SK-N-SH treated with all-trans-retinoic acid at 6 μM for 48 hours (cell line): Measurements from ENCODE around the gene OR1J1.

Source experiments
- ATAC-seq: fragments of 200-7000 bp; cut with Tn5 transposase; 3 replicates; pipeline ENCODE4 v1.9.1; 2020; ENCODE audit warnings: mild to moderate bottlenecking, moderate library complexity
- ARNTL ChIP-seq: fragments of 450-650 bp; formaldehyde crosslinking; IDR thresholded peaks from 2 replicates; pipeline ENCODE4 v1.5.0; 2020; ENCODE audit warnings: low read depth, mild to moderate bottlenecking, moderate library complexity, borderline replicate concordance
- BACH2 ChIP-seq: fragments of 250-450 bp; sonication (Bioruptor Pico); IDR thresholded peaks from 2 replicates; pipeline ENCODE4 v1.9.0; 2021; ENCODE audit warnings: mild to moderate bottlenecking, borderline replicate concordance
- ESRRG ChIP-seq: fragments of 250-450 bp; sonication (Bioruptor Pico); IDR thresholded peaks from 2 replicates; pipeline ENCODE4 v1.6.1; 2021; ENCODE audit warnings: mild to moderate bottlenecking
- GLIS3 ChIP-seq: fragments of 250-450 bp; sonication (Bioruptor Pico); IDR thresholded peaks from 2 replicates; pipeline ENCODE4 v1.5.0; 2020; ENCODE audit warnings: mild to moderate bottlenecking, moderate library complexity
- ISL1 ChIP-seq: fragments of 250-450 bp; sonication (Bioruptor Pico); IDR thresholded peaks from 2 replicates; pipeline ENCODE4 v2.1.2; 2022; ENCODE audit warnings: mild to moderate bottlenecking, moderate library complexity
- OSR1 ChIP-seq: fragments of 250-450 bp; sonication (Bioruptor Pico); IDR thresholded peaks from 2 replicates; pipeline ENCODE4 v1.8.0; 2022; ENCODE audit warnings: moderate library complexity, mild to moderate bottlenecking, inconsistent platforms
- PPARA ChIP-seq: fragments of 250-450 bp; sonication (Bioruptor Pico); IDR thresholded peaks from 2 replicates; pipeline ENCODE4 v1.5.0; 2020; ENCODE audit warnings: mild to moderate bottlenecking, borderline replicate concordance
- RARB ChIP-seq: fragments of 250-450 bp; sonication (Bioruptor Pico); IDR thresholded peaks from 2 replicates; pipeline ENCODE4 v1.8.0; 2021; ENCODE audit warnings: mild to moderate bottlenecking, moderate library complexity
- SNAI2 ChIP-seq: fragments of 250-450 bp; sonication (Bioruptor Pico); IDR thresholded peaks from 2 replicates; pipeline ENCODE4 v1.5.0; 2020; ENCODE audit warnings: mild to moderate bottlenecking, moderate library complexity
- TCF4 ChIP-seq: fragments of 250-450 bp; sonication (Bioruptor Pico); IDR thresholded peaks from 2 replicates; pipeline ENCODE4 v1.8.0; 2021; ENCODE audit warnings: mild to moderate bottlenecking, moderate library complexity, borderline replicate concordance
- TOX ChIP-seq: fragments of 250-450 bp; sonication (Bioruptor Pico); IDR thresholded peaks from 2 replicates; pipeline ENCODE4 v1.8.0; 2021; ENCODE audit warnings: mild to moderate bottlenecking, moderate library complexity, borderline replicate concordance
- ZC3H10 ChIP-seq: fragments of 250-450 bp; sonication (Bioruptor Pico); IDR thresholded peaks from 2 replicates; pipeline ENCODE4 v1.5.1; 2021; ENCODE audit warnings: mild to moderate bottlenecking, moderate library complexity
- ZNF565 ChIP-seq: fragments of 450-650 bp; formaldehyde crosslinking; conservative IDR thresholded peaks from 2 replicates; pipeline ENCODE4 v1.5.0; 2020; ENCODE audit warnings: low read depth, mild to moderate bottlenecking, moderate library complexity
- ZNF70 ChIP-seq: fragments of 450-650 bp; formaldehyde crosslinking; IDR thresholded peaks from 2 replicates; pipeline ENCODE4 v1.5.0; 2020; ENCODE audit warnings: mild to moderate bottlenecking, moderate library complexity
- ZNF8 ChIP-seq: fragments of 450-650 bp; formaldehyde crosslinking; IDR thresholded peaks from 2 replicates; pipeline ENCODE4 v1.5.0; 2020; ENCODE audit warnings: mild to moderate bottlenecking, moderate library complexity
- TF ChIP-seq, protein P1 (sequence below): fragments of 250-450 bp; sonication (Bioruptor Pico); IDR thresholded peaks from 2 replicates; pipeline ENCODE4 v1.8.0; 2020; ENCODE audit warnings: mild to moderate bottlenecking, moderate library complexity, borderline replicate concordance
- TF ChIP-seq, protein P2 (sequence below): fragments of 250-450 bp; sonication (Bioruptor Pico); IDR thresholded peaks from 2 replicates; pipeline ENCODE4 v1.5.0; 2020; ENCODE audit warnings: mild to moderate bottlenecking, moderate library complexity
- TF ChIP-seq, protein P3 (sequence below): fragments of 250-450 bp; sonication (Bioruptor Pico); IDR thresholded peaks from 2 replicates; pipeline ENCODE4 v1.5.1; 2021; ENCODE audit warnings: mild to moderate bottlenecking, moderate library complexity
- TF ChIP-seq, protein P4 (sequence below): fragments of 250-450 bp; sonication (Bioruptor Pico); IDR thresholded peaks from 2 replicates; pipeline ENCODE4 v1.8.0; 2021; ENCODE audit warnings: low read depth, mild to moderate bottlenecking, moderate library complexity, borderline replicate concordance
- TF ChIP-seq, protein P5 (sequence below): fragments of 250-450 bp; sonication (Bioruptor Pico); IDR thresholded peaks from 2 replicates; pipeline ENCODE4 v1.5.1; 2020; ENCODE audit warnings: low read depth, mild to moderate bottlenecking, moderate library complexity

The OR1J1 gene

DNA sequence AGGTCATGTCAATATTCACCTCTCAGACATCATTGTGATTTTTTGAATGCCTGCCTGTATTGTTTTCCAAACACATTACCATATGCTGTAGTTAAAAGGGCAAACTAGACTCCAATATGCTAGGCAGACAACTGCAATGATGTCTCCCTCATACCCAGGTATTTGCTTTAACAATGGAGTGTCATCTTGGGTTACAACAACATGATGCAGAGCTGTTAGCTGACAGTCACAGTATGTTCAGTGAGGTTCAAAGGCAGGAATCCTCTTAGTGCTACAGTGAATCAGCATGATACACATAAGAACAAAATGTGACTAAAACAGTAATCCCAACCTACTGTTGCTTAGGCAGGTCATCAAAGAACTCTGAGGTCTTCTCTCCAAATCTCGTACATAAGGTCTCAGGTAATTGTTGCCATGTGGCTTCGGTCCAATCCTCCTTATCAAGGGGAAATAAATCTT, 24.0 kb downstream of the OR1J1 start:
- ATAC-seq: no peak
- TF ChIP-seq ZNF8: no peak
- TF ChIP-seq ZNF70 (CRISPR knock-in tag): no peak
- TF ChIP-seq, protein P1, sequence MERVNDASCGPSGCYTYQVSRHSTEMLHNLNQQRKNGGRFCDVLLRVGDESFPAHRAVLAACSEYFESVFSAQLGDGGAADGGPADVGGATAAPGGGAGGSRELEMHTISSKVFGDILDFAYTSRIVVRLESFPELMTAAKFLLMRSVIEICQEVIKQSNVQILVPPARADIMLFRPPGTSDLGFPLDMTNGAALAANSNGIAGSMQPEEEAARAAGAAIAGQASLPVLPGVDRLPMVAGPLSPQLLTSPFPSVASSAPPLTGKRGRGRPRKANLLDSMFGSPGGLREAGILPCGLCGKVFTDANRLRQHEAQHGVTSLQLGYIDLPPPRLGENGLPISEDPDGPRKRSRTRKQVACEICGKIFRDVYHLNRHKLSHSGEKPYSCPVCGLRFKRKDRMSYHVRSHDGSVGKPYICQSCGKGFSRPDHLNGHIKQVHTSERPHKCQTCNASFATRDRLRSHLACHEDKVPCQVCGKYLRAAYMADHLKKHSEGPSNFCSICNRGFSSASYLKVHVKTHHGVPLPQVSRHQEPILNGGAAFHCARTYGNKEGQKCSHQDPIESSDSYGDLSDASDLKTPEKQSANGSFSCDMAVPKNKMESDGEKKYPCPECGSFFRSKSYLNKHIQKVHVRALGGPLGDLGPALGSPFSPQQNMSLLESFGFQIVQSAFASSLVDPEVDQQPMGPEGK (CRISPR knock-in tag): no peak
- TF ChIP-seq OSR1: no peak
- TF ChIP-seq, protein P2, sequence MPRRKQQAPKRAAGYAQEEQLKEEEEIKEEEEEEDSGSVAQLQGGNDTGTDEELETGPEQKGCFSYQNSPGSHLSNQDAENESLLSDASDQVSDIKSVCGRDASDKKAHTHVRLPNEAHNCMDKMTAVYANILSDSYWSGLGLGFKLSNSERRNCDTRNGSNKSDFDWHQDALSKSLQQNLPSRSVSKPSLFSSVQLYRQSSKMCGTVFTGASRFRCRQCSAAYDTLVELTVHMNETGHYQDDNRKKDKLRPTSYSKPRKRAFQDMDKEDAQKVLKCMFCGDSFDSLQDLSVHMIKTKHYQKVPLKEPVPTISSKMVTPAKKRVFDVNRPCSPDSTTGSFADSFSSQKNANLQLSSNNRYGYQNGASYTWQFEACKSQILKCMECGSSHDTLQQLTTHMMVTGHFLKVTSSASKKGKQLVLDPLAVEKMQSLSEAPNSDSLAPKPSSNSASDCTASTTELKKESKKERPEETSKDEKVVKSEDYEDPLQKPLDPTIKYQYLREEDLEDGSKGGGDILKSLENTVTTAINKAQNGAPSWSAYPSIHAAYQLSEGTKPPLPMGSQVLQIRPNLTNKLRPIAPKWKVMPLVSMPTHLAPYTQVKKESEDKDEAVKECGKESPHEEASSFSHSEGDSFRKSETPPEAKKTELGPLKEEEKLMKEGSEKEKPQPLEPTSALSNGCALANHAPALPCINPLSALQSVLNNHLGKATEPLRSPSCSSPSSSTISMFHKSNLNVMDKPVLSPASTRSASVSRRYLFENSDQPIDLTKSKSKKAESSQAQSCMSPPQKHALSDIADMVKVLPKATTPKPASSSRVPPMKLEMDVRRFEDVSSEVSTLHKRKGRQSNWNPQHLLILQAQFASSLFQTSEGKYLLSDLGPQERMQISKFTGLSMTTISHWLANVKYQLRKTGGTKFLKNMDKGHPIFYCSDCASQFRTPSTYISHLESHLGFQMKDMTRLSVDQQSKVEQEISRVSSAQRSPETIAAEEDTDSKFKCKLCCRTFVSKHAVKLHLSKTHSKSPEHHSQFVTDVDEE (CRISPR knock-in tag): no peak
- no peak for TF ChIP-seq ESRRG (CRISPR knock-in tag)
- TF ChIP-seq GLIS3: no peak
- TF ChIP-seq TCF4 (CRISPR knock-in tag): no peak
- TF ChIP-seq, protein P3, sequence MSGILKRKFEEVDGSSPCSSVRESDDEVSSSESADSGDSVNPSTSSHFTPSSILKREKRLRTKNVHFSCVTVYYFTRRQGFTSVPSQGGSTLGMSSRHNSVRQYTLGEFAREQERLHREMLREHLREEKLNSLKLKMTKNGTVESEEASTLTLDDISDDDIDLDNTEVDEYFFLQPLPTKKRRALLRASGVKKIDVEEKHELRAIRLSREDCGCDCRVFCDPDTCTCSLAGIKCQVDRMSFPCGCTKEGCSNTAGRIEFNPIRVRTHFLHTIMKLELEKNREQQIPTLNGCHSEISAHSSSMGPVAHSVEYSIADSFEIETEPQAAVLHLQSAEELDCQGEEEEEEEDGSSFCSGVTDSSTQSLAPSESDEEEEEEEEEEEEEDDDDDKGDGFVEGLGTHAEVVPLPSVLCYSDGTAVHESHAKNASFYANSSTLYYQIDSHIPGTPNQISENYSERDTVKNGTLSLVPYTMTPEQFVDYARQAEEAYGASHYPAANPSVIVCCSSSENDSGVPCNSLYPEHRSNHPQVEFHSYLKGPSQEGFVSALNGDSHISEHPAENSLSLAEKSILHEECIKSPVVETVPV (CRISPR knock-in tag): no peak
- TF ChIP-seq ZNF565 (CRISPR knock-in tag): no peak
- TF ChIP-seq, protein P4, sequence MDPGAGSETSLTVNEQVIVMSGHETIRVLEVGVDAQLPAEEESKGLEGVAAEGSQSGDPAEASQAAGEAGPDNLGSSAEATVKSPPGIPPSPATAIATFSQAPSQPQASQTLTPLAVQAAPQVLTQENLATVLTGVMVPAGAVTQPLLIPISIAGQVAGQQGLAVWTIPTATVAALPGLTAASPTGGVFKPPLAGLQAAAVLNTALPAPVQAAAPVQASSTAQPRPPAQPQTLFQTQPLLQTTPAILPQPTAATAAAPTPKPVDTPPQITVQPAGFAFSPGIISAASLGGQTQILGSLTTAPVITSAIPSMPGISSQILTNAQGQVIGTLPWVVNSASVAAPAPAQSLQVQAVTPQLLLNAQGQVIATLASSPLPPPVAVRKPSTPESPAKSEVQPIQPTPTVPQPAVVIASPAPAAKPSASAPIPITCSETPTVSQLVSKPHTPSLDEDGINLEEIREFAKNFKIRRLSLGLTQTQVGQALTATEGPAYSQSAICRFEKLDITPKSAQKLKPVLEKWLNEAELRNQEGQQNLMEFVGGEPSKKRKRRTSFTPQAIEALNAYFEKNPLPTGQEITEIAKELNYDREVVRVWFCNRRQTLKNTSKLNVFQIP: no peak
- TF ChIP-seq ISL1 (CRISPR knock-in tag): no peak
- TF ChIP-seq SNAI2 (CRISPR knock-in tag): no peak
- TF ChIP-seq PPARA (CRISPR knock-in tag): no peak
- TF ChIP-seq TOX (CRISPR knock-in tag): no peak
- TF ChIP-seq, protein P5, sequence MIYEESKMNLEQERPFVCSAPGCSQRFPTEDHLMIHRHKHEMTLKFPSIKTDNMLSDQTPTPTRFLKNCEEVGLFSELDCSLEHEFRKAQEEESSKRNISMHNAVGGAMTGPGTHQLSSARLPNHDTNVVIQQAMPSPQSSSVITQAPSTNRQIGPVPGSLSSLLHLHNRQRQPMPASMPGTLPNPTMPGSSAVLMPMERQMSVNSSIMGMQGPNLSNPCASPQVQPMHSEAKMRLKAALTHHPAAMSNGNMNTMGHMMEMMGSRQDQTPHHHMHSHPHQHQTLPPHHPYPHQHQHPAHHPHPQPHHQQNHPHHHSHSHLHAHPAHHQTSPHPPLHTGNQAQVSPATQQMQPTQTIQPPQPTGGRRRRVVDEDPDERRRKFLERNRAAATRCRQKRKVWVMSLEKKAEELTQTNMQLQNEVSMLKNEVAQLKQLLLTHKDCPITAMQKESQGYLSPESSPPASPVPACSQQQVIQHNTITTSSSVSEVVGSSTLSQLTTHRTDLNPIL (CRISPR knock-in tag): no peak
- TF ChIP-seq BACH2: no peak

DNA sequence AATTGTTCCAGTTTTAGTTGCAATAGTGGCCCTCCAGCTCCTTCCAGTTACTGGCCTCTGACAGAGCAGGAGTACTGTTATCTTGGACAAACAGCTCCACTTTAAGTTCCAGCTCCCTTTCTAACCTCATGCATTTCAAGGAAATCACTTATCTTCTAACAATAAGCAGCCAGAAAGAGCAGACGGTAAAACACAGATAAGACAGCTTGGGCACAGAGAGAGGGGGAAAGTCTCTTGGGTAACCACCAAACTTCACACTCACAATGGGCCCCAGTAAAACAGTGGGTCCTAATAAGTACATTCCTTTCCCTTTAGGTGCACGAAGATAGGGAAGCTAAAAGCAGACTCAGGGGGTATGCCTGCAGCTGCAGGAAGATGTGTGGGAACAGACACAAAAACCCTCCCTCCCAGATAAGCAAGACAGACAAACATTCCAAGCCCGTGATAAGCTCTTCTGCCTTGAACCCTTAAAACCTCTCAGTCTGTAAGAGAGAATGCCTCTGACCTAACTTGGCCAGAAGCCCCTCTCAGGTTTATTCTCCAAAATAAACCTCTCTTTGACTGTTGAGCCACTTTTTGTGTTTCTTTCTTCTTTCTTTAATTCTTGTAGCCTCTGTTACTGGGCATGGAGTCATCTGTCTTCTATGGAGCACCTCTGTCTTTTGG, 30.8 kb downstream of the OR1J1 start:
- ATAC-seq: no peak
- TF ChIP-seq, protein P3 (CRISPR knock-in tag): no peak
- TF ChIP-seq SNAI2 (CRISPR knock-in tag): no peak
- TF ChIP-seq OSR1: no peak
- TF ChIP-seq ZNF565 (CRISPR knock-in tag): no peak
- TF ChIP-seq RARB: no peak
- TF ChIP-seq, protein P4: no peak
- no peak for TF ChIP-seq ARNTL (CRISPR knock-in tag)
- TF ChIP-seq ESRRG (CRISPR knock-in tag): no peak
- no peak for TF ChIP-seq TCF4 (CRISPR knock-in tag)
- TF ChIP-seq ISL1 (CRISPR knock-in tag): no peak
- no peak for TF ChIP-seq ZC3H10 (CRISPR knock-in tag)
